ENCODE results near the gene ITPR3.

ITPR3 gene

GRCh38 chr6:33620856-33621710 is at the start of gene ITPR3:
TSS of gene ITPR3 (plus strand) at chr6:33621322. CDS start at chr6:33621603, 281 bp downstream.
- peak; percentile 46 for DNase-seq (ENCODE audit: low read depth)

DNA sequence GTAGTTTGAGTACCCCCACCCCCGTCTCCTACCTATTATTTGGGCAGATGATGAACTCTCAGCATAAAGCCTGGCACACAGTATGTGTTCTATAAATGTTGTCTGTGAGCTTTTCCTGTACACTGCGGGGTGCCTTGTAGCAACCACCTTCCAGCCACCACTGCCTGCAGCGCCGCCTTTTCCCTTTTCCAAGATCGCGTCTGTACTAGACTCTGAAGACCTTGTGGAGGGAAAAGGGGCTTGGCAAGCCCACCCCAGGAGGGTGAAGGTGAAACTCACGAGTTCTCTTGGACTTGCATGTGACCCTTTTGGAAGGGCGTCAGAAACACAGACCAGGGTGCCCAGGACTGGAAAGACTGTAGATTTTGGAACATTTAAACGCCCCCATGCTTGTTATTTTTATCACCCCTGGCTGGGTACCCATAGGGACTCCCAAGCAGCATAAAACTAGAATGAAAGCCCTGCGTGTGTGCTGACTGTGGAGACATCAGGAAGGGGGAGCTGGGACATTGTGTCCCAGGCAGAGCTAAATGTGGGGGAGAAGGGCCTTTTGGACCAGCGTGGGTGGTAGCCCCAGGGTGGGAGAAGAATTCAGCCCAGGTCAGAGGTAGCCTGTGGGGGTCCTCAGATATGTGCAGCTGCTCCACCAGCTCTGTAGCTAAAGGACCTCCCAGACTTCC is 49.3 kb upstream of the ITPR3 start:
- no peak for DNase-seq (ENCODE audit: low read depth)

DNA sequence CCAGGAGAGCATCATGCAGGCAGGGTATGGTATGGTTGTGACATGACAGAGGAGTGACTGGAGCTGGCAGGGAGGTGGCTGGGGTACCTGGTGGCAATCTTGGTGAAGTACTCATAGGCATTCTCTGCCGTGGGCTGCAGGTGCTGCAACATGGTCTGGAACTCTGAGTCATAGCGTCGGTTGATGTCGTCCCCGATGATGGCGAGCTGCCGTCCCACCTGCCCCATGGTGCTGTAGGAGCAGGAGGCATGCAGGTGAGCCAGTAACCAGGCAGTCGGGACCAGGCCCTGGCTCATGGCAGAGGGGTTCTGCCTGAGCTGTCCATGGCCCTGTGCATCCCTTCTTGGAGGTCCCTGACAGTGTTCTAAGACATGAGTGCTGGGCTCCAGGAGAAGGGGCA is 45.9 kb upstream of the ITPR3 start:
- DNase-seq (ENCODE audit: low read depth): no peak

DNA sequence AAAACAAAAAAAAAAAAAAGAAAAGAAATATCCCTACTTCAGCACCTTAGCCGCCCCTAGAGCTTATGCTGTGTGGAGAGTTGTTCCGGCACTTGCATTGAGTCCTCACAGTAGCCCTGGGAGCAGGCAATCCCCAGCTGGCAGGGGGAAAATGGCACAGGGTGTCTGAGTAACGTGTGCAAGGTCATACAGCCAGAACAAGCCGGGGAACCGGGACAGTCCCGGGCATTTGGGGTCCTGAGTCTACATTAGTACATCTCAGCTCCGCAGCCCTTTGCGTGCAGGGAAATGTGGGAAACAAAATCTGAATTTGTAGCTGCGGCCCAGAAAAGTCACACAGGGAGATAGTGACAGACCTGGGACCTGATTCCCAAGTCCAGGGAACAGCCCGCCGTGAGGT is 44.5 kb upstream of the ITPR3 start:
- no peak for DNase-seq (ENCODE audit: low read depth)

DNA sequence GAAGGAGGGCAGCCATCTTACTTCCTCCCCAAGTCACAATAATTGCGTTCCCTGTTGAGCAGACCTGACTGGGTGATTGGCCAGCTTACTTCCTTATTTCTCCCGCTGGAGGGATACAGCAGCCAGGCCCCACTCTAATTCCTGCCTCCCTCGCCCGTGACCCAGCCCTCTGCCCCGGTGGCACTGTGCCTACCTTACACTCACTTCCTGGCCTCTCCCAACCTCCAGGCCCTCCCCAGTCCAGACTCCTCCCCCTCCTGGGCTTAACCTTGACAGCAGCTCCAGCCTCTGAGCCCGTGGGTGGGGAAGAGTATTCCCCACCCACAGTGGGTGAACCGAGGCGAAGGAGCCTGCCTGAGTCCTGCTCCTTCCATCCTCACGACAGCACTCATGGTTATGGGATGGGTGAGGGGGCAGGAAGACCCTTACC is 44.0 kb upstream of the ITPR3 start:
- DNase-seq (ENCODE audit: low read depth): no peak

- no peak for DNase-seq (ENCODE audit: low read depth)
These were observed 43.4 kb upstream of the ITPR3 start for GRCh38 chr6:33577718-33578117.

- DNase-seq (ENCODE audit: low read depth): no peak
These were observed 43.0 kb upstream of the ITPR3 start for GRCh38 chr6:33578164-33578563.

DNA sequence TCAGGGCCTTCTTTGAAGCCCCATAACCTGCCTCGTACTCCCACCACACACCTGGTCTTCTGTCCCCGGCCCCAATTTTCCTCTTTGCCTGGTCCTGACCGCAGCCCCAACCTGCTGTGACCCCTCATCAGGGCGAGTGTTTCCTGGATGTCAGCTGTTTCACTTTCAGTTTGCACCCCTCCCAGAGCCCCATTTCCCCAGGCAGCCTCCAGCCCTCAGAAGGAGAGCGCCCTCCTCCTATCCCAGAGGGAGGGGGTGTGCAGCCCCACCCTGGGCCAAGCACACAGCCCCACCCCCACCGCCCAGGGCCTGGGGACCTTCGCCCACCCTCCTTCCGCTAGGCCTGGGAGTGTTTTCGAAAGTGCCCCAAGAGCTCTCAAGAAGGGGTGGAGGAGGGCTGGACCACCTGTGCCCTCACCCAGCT is 42.5 kb upstream of the ITPR3 start:
- no peak for DNase-seq (ENCODE audit: low read depth)

DNA sequence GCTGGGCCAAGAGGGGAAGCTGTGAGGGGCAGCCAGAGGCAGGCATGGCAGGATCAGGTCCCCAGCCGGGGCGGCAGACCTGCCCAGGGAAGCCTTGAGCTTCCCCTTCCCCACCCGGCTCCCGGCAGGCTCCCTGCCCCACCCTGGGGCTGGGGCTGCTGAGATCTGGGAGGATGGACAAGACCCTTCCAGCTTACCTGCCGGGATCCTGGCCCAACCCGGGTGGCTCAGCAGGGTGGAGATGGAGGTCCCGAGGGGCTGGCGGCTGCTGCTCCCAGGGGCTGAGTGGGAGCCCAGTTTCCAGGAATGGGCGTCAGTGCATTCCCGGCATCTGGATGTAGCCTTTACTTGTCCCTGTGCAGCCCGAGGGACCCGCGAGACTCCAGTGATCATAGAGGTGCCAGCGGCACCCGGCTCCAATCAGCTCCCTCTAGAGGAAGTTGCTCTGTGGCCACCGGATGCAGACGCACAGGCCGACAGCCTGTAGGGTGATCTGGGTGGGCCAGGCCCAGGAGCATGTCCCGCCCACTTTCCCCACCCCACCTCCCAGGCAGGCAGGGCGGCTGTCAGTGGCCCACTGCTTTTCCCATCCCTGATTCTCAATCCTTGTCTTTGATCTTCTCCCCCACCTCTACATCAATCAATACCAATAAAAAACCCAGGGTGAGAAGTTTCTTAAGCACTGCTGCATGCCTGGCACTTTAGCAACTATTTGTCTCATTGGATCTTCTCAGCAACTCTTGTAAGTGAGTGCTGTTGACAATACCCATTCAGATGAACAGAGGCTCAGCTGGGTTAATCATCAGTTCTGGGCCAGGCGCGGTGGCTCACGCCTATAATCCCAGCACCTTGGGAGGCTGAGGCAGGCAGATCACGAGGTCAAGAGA is 41.1 kb upstream of the ITPR3 start, which contains the start of gene BAK1:
BAK1 (minus strand) TSS at position 449 of the 887 bp plus-strand sequence. CDS start 2,672 bp downstream, outside the sequence.
- DNase-seq (ENCODE audit: low read depth): peak; percentile 89

GRCh38 chr6:33581186-33581585 is 39.9 kb upstream of the ITPR3 start:
- no peak for DNase-seq (ENCODE audit: low read depth)

DNA sequence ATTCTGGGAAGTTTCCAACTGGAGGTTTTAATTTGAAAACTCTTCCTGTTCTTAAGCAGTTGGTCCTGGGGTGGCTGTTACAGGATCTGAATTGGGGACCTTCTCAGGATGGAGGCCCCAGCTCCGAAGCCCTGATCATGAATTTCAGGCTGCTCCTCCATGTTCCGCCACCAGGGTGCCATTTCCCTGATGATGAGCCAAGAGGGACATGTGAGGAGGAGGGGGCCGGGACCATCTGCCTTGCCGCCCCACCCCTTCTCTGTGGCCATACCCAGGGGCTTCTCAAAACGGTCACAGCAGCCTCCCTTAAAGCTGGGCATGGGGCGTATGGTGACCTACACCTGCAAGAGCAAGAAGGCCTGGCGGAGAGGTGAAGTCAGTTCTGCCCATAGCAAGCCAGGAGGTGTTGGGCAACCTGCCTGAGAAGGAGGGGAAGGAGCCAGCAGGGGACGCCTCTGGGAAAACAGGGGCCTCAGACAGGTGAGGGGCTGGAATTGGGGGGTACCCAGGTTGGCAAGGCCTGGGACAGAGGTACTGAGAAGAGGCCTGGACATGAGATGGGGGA is 37.4 kb upstream of the ITPR3 start:
- DNase-seq (ENCODE audit: low read depth): no peak

DNA sequence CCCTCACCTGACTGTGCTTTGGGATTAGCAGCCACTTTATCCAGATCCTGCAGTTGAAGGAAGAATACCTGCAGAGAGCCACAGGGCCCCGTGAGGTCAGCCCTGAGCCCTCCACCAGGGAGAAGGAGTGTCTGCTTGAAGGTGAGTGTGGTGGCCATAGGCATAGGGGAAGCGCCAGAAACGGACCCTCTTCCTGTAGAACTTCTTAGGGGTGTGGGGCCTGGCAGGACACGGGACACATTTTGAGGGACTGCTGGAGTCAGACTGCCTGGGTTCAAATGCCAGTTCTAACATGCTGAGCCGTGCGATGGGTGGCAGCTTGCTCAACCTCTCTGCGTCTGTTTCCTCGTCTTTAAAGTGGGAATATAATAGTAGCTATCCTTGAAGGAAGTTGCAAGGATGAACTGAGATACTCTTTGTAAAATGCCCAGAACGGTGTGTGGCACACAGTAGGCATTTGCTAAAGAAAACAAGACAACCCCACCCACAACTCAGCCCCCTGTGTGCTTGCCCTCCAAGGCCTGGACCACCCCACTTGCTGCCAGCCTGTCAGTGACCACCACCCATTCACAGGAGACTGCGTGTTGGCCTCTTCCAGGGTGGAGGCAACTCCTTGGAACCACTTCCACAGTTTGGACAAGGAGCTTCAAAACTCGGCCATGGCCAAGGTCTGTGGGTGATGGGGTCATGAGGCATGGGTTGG is 36.3 kb upstream of the ITPR3 start:
- no peak for DNase-seq (ENCODE audit: low read depth)

DNA sequence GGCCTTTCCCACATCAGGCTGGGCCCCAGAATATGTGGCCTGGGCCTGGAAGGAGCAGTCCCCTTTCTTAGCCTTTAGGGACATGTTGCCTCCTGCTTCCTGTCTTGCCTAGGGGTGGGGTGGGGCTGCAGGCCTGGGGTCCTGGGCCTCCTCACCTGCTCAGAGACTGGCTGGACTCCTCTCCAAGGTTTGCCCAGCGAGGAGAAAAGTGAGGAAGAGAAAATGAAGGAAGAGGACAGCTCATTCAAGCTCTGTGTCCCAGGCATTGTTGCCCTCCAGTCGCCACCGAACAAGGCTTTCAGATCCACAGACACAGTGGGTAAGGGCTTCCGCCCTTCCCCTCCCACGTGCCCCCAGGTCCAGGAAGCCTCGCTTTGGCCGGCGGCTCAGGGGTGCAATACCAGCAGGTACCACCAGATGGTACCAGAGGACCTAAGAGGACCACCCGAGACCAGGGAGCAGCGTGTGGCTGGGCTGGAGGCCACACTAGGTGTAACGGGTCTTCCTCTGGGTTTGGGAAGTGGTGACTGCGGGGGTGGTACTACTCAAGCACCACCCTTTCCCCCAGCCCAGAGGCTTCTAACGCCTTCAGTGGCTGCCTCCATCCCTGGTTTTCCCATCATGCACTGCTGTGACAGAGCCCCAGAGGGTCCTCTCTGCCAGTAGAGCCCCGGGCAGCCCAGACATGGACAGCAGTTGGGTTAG is 35.6 kb upstream of the ITPR3 start:
- DNase-seq (ENCODE audit: low read depth): peak; percentile 39

- no peak for DNase-seq (ENCODE audit: low read depth)
These were observed 34.9 kb upstream of the ITPR3 start for GRCh38 chr6:33586108-33586640.

GRCh38 chr6:33587529-33587928 is 33.6 kb upstream of the ITPR3 start:
- no peak for DNase-seq (ENCODE audit: low read depth)

GRCh38 chr6:33588894-33589293 is 32.2 kb upstream of the ITPR3 start:
- DNase-seq (ENCODE audit: low read depth): no peak

- DNase-seq (ENCODE audit: low read depth): no peak
These were observed 31.8 kb upstream of the ITPR3 start for GRCh38 chr6:33589392-33589730.

GRCh38 chr6:33589731-33590530 is 31.2 kb upstream of the ITPR3 start:
- DNase-seq (ENCODE audit: low read depth): peak; percentile 48

DNA sequence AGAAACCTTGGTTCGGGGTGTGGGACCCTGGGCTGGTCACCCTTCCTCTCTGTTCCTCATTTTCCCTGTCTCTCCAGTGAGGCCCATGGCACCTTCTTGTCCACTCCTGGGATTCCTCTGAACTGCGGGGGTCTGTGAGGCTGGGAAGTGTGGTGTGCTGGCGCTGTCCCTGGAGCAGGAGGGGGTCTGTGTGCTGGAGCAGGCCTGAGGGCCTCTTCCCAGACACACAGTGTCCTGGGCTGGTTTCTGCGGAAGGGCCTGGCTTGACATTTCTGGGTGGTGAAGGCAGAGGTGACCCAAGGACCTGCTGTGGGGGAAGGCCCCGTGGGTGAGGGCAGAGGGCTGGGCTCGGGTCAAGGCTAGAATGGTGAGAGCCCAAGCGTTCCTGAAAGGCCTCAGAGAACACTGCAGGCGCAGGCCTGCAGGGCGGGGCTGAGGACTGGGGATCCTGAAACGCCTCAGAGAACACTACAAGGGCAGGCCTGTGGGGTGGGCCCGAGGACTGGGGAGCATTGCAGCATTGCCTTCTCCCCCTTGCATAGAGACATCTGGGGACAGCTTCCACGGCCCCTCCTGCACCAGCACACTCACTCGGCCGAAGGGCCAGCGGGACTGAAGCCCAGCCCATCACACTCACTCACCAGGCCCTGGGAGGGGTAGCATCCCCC is 30.5 kb upstream of the ITPR3 start:
- no peak for DNase-seq (ENCODE audit: low read depth)

All from fibroblast of gingiva (primary cell).